Midbrain (tissue), 1 donor: Measurements from ENCODE around the gene CAMK1D.
"Not testable (repeated sequence)": the region's sequence is repeated elsewhere in the genome, so short reads cannot be mapped to it uniquely, and the experiment has no call there.

Experiments
- DNase-seq: peaks from one replicate; lab custom pipeline; 2025; lab: John Stamatoyannopoulos, UW

The CAMK1D gene

GRCh38 chr10:12848439-12849173 is 499.3 kb downstream of the CAMK1D start:
- no peak for DNase-seq

GRCh38 chr10:12849319-12850181 is 500.2 kb downstream of the CAMK1D start:
- no peak for DNase-seq

- no peak for DNase-seq
These were observed 503.3 kb downstream of the CAMK1D start for GRCh38 chr10:12852687-12853086.

DNA sequence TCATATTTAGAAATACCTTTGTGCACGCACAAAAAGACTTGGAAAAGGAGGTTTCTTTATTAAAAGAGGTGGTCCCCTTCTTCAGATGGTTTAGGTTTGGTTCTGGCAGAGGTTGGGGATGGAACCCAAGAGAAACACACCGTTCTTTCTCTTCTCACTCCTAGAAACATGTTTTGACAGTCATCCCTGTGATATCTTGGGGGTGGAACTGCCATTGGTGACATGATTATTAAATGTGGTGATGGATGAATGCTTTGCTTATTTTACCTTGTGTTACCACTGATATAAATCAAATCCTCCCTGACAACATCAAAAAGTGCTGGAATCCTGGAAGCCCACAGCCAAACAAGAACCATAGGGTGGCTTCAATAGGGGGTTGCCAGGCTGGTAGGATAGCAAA is 505.6 kb downstream of the CAMK1D start:
- DNase-seq, result no peak

GRCh38 chr10:12862459-12862858 is 513.1 kb downstream of the CAMK1D start:
- DNase-seq, result no peak

DNA sequence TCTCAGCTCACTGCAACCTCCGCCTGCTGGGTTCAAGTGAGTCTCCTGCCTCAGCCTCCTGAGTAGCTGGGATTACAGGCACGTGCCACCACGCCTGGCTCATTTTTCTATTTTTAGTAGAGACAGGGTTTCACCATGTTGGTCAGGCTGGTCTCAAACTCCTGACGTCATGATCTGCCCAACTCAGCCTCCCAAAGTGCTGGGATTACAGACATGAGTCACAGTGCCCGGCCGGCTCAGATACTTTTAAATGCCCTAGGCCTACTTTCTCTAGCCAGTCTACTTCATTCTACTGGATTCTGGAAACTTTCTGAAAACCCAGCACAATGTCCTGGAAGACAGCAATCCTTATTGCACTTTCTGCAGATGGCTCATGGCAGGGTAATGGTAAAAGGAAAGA is 516.2 kb downstream of the CAMK1D start:
- DNase-seq, result not testable (repeated sequence)

DNA sequence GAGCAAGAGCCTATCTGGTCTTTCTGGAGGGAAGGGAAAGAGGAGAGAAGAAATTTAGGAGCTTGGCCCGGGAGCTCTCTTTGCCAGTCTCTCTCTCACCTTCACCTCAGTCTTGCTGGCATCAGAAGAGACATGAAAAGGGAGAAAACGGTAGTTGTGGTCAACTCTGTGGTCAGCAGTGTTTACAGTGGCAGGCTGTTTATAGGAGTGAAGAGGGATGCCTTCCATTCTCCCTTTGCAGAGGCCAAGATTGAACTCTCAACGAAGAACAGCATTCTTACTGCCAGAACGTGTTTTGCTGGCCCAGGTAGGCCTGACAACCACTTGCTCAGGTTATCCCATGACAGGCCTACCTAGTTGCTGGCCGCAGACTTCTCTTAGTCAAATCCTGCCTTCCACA is 518.9 kb downstream of the CAMK1D start:
- DNase-seq, result no peak

GRCh38 chr10:12869427-12869826 is 520.1 kb downstream of the CAMK1D start:
- DNase-seq, result no peak

DNA sequence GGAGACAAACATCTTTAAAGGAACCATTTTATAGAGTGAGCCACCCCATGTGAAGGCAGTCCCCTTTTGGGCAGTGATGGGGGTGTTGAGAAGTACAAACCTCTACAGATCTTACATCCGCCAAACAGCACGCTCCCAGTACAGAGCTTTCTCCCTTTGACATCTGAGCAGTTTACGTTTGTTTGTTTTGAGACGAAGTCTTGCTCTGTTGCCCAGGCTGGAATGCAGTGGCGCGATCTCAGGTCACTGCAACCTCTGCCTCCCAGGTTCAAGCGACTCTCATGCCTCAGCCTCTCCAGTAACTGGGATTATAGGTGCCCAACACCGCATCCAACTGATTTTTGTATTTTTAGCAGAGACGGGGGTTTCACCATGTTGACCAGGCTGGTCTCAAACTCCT is 523.2 kb downstream of the CAMK1D start:
- DNase-seq, result no peak

GRCh38 chr10:12873172-12873571 is 523.8 kb downstream of the CAMK1D start:
- DNase-seq, result no peak

DNA sequence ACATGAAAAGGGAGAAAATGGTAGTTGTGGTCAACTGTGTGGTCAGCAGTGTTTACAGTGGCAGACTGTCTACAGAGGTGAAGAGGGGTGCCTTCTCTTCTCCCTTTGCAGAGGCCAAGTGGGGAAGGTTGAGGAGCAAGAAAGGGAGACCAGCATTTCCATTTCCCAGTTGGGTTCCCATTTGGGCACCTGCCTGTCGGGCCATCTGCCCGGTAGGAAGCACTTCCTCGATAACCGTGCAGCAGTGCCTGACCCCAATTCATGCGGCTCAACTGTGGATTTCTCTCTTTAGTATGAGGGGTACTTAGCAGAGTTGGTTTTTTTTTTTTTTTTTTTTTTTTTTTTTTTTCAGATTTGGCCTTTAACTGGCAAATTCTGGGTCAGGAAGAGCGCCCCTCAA is 525.2 kb downstream of the CAMK1D start:
- DNase-seq, result no peak

DNA sequence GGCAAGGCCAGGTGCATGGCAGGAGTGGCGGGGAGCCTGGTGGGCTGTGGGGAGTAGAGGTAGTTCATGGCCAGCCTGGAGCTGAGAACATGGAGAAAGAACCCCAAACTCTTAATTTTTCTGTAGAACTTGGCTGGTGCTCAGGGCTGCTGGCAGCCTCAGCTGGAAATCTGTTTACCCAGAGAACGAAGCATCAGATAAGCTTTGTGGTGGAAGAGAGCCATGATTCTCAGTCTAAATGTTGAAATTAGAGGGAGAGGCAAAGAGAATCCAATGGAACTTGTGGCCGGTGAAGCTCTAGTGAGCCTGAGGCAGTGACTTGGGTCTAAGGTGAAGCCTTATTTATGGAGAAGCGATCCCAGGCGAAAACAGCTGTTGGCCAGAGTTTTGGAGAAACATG is 525.8 kb downstream of the CAMK1D start:
- DNase-seq, result no peak

- DNase-seq, result no peak
These were observed 526.9 kb downstream of the CAMK1D start for GRCh38 chr10:12876266-12876665.

DNA sequence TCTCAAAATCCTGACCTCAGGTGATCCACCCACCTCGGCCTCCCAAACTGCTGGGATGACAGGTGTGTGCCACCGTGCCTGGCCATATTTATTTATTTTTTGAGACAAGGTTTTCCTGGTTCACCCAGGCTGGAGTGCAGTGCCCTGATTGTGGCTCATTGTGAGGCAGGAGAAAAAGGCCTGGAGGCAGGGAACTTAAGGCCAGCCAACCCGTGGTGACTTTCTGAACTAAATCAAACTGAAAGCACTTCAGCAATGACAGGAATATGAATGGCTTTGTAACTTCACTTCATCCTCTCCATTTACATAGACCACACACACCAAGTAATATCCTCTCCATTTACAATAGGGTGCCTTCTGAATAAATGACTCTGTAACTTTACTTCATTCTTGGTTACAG is 527.8 kb downstream of the CAMK1D start:
- DNase-seq, result no peak

GRCh38 chr10:12880423-12880822 is 531.1 kb downstream of the CAMK1D start:
- no peak for DNase-seq

- DNase-seq, result no peak
These were observed 535.5 kb downstream of the CAMK1D start for GRCh38 chr10:12884851-12885250.
